Measurements from ENCODE around the gene POFUT1. TPM values are rescaled to one million over a fixed set of nuclear protein-coding genes. Genes with fewer than 3 reads are reported as not detected.
A peak's percentile ranks its signal among the peaks of the same experiment; 100 is the strongest.

The POFUT1 gene
- total and polyA plus RNA-seq, 12 donors, result 9.7 to 32.9 (median 27.4) TPM

GRCh38 chr20:32238483-32239425 lies 31.1 kb downstream of the POFUT1 start:
- Histone ChIP-seq H3K4me3 (no peak overlapping the region), H3K27ac (no peak overlapping the region), H3K36me3 (peaks cover 0 to 40% (median 11%) of the 10 kb centered on the region in 9 donors), H3K4me1 (peaks cover 0 to 11% (median 0%) of the 10 kb centered on the region in 9 donors), H3K27me3 (no peaks in the 10 kb centered on the region), H3K9me3 (no peaks in the 10 kb centered on the region)
- intact Hi-C loops (cut with DNase I), result no loop called here
- WGBS, 2 donors, result 82 to 87% methylated on average over 9 of the region's 9 CpGs
- TF ChIP-seq CTCF (IDR thresholded peaks at IDR 0.05), result no peak
- no peak for DNase-seq
- no peak for ATAC-seq

- H3K4me1 ChIP-seq, result no peaks in the 10 kb centered on the region
- no peak overlapping the region for H3K27ac ChIP-seq
- DNase-seq (no peak), ATAC-seq (no peak)
- H3K27me3 ChIP-seq, result no peaks in the 10 kb centered on the region
- peaks cover 0 to 26% (median 4%) of the 10 kb centered on the region in 9 donors for H3K36me3 ChIP-seq
- TF ChIP-seq CTCF (IDR thresholded peaks at IDR 0.05), result peak in 2 of 9 donors; percentile 7 to 18
- no peak overlapping the region for H3K4me3 ChIP-seq
- intact Hi-C loops (cut with DNase I), result no loop called here
- WGBS, 2 donors, result 4% methylated on average over 1 of the region's 1 CpG
- H3K9me3 ChIP-seq, result no peaks in the 10 kb centered on the region
Observed at GRCh38 chr20:32240205-32240604, 32.5 kb downstream of the POFUT1 start.

- Histone ChIP-seq H3K4me3 (no peak overlapping the region), H3K27me3 (no peaks in the 10 kb centered on the region), H3K9me3 (no peaks in the 10 kb centered on the region), H3K27ac (no peak overlapping the region), H3K36me3 (peaks cover 0 to 10% (median 0%) of the 10 kb centered on the region in 9 donors), H3K4me1 (no peaks in the 10 kb centered on the region)
- DNase-seq, result no peak
- intact Hi-C loops (cut with DNase I), result no loop called here
- no peak for TF ChIP-seq CTCF (IDR thresholded peaks at IDR 0.05)
- ATAC-seq, result no peak
- WGBS, 2 donors, result 80 to 82% methylated on average over 4 of the region's 4 CpGs
Observed at GRCh38 chr20:32241807-32242206, 34.1 kb downstream of the POFUT1 start.

- Histone ChIP-seq H3K9me3 (no peaks in the 10 kb centered on the region), H3K27me3 (no peaks in the 10 kb centered on the region), H3K36me3 (no peaks in the 10 kb centered on the region), H3K4me1 (no peaks in the 10 kb centered on the region), H3K27ac (no peak overlapping the region), H3K4me3 (no peak overlapping the region)
- ATAC-seq (no peak), DNase-seq (no peak)
- WGBS, 2 donors, result 90 to 92% methylated on average over 6 of the region's 6 CpGs
- TF ChIP-seq CTCF (IDR thresholded peaks at IDR 0.05), result no peak
- intact Hi-C loops (cut with DNase I), result no loop called here
Observed at GRCh38 chr20:32244150-32244823, 36.6 kb downstream of the POFUT1 start.

Data from heart right ventricle (tissue), 16 donors.